HepG2 (cell line): Measurements from ENCODE around the gene C20orf144. TPM values are rescaled to one million over a fixed set of nuclear protein-coding genes. Genes with fewer than 3 reads are reported as not detected.

Experiments used
- CBFB ChIP-seq: sonication (generic); formaldehyde crosslinking; IDR thresholded peaks from 2 replicates; pipeline ENCODE4 v1.4.0; 2020; ENCODE audit warnings: missing genetic modification reagents
- FOXC1 ChIP-seq: sonication (generic); formaldehyde crosslinking; IDR thresholded peaks from 2 replicates; pipeline ENCODE4 v1.8.0; 2022; ENCODE audit warnings: mild to moderate bottlenecking, missing genetic modification reagents, borderline replicate concordance
- HNRNPLL ChIP-seq: fragments of 200-400 bp; formaldehyde crosslinking; IDR thresholded peaks from 2 replicates; pipeline ENCODE4 v1.6.1; 2017; ENCODE audit warnings: mild to moderate bottlenecking, low read depth, low read length; ENCODE audit not compliant: poor library complexity, severe bottlenecking
- IKZF1 ChIP-seq: fragments of 450-650 bp; IDR thresholded peaks from 2 replicates; pipeline ENCODE4 v1.7.1; 2016
- KDM3A ChIP-seq: IDR thresholded peaks from 2 replicates; pipeline ENCODE4 v1.6.1; 2018; ENCODE audit warnings: low read depth, missing compliant biosample characterization
- PAF1 ChIP-seq: IDR thresholded peaks from 2 replicates; pipeline ENCODE4 v1.6.1; 2016; ENCODE audit warnings: missing genetic modification reagents, missing compliant biosample characterization
- PAWR ChIP-seq: sonication (generic); formaldehyde crosslinking; IDR thresholded peaks from 2 replicates; pipeline ENCODE4 v1.4.0; 2020; ENCODE audit warnings: missing genetic modification reagents, mild to moderate bottlenecking, borderline replicate concordance
- RFX3 ChIP-seq: IDR thresholded peaks from 2 replicates; pipeline ENCODE4 v1.6.1; 2016; ENCODE audit warnings: missing biosample characterization, missing genetic modification reagents
- SIX1 ChIP-seq: sonication (generic); formaldehyde crosslinking; IDR thresholded peaks from 2 replicates; pipeline ENCODE4 v1.4.0; 2020; ENCODE audit warnings: missing genetic modification reagents, borderline replicate concordance
- ZBTB26 ChIP-seq: IDR thresholded peaks from 2 replicates; pipeline ENCODE4 v1.6.1; 2016; ENCODE audit warnings: missing compliant biosample characterization, missing genetic modification reagents, borderline replicate concordance
- ZBTB4 ChIP-seq: sonication (generic); formaldehyde crosslinking; IDR thresholded peaks from 2 replicates; pipeline ENCODE4 v1.4.0; 2020; ENCODE audit warnings: missing genetic modification reagents, mild to moderate bottlenecking, borderline replicate concordance
- ZBTB8A ChIP-seq: sonication (generic); formaldehyde crosslinking; IDR thresholded peaks from 2 replicates; pipeline ENCODE4 v1.4.0; 2020; ENCODE audit warnings: mild to moderate bottlenecking, low read depth, missing genetic modification reagents, borderline replicate concordance
- ZFYVE20 ChIP-seq: sonication (generic); formaldehyde crosslinking; IDR thresholded peaks from 2 replicates; pipeline ENCODE4 v1.8.0; 2023; ENCODE audit warnings: low read depth, mild to moderate bottlenecking, moderate library complexity, missing genetic modification reagents, borderline replicate concordance
- ZNF207 ChIP-seq: fragments of 450-650 bp; IDR thresholded peaks from 2 replicates; pipeline ENCODE4 v1.6.1; 2016; ENCODE audit warnings: antibody characterized with exemption, borderline replicate concordance
- ZNF326 ChIP-seq: sonication (generic); formaldehyde crosslinking; IDR thresholded peaks from 2 replicates; pipeline ENCODE4 v1.4.0; 2020; ENCODE audit warnings: missing genetic modification reagents, borderline replicate concordance
- ZNF670 ChIP-seq: sonication (generic); formaldehyde crosslinking; IDR thresholded peaks from 2 replicates; pipeline ENCODE4 v1.8.0; 2022; ENCODE audit warnings: mild to moderate bottlenecking, missing genetic modification reagents, borderline replicate concordance
- ZNF687 ChIP-seq: sonication (generic); formaldehyde crosslinking; IDR thresholded peaks from 2 replicates; pipeline ENCODE4 v1.5.1; 2020; ENCODE audit warnings: mild to moderate bottlenecking, missing genetic modification reagents, moderate library complexity
- ZSCAN20 ChIP-seq: sonication (generic); formaldehyde crosslinking; IDR thresholded peaks from 2 replicates; pipeline ENCODE4 v1.4.0; 2020; ENCODE audit warnings: missing genetic modification reagents, mild to moderate bottlenecking, borderline replicate concordance
- polyA plus RNA-seq, 8 experiments: library from polyadenylated mRNA; depleted of rRNA in 3 of 8; stranded (reverse) in 7 of 8; unstranded in 1 of 8; fragments of >200 nt; fragmentation: Illumina TruSeq in 4 of 8; extraction: Trizol in 4 of 8; gene quantifications; 2 replicates each; pipeline versions ENCODE4 v1.2.1 to v1.2.3, GENCODE V29; 2011 to 2016; ENCODE audit warnings: low read depth in 4 of 8, missing spikeins in 1 of 8, mixed read lengths in 1 of 8; ENCODE audit not compliant: insufficient read depth in 1 of 8
- total RNA-seq, 5 experiments: library from RNA; depleted of rRNA; stranded (reverse); fragments of >200 nt; fragmentation: Illumina TruSeq; extraction: Trizol; gene quantifications; 2 replicates each; pipeline ENCODE4 v1.2.3, GENCODE V29; 2016; ENCODE audit warnings: low read depth in 1 of 5

Gene C20orf144
- total and polyA plus RNA-seq, 2 of the 13 experiments (the other 11 are each of a cell fraction or from before 2014, with no cell fraction given), result 0.09 to 0.16 TPM

- TF ChIP-seq ZNF326 (CRISPR knock-in tag) (no peak), ZNF207 (no peak), ZSCAN20 (CRISPR knock-in tag) (no peak; the same call in 1 of the 2 replicates), PAWR (CRISPR knock-in tag) (no peak; the same call in 1 of the 2 replicates), FOXC1 (CRISPR knock-in tag) (peak; percentile 56; the same call in 1 of the 2 replicates), ZBTB8A (CRISPR knock-in tag) (no peak), KDM3A (CRISPR knock-in tag) (0 out of 2 replicates have a peak, but pooled peaks have one; percentile 52), ZNF687 (CRISPR knock-in tag) (peak; percentile 42; the same call in 1 of the 2 replicates), IKZF1 (no peak), HNRNPLL (peak; percentile 32), ZNF670 (CRISPR knock-in tag) (no peak), SIX1 (no peak), RFX3 (CRISPR knock-in tag) (no peak), ZBTB4 (CRISPR knock-in tag) (no peak), ZFYVE20 (CRISPR knock-in tag) (0 out of 2 replicates have a peak, but pooled peaks have one; percentile 10), ZBTB26 (0 out of 2 replicates have a peak, but pooled peaks have one; percentile 14), CBFB (CRISPR knock-in tag) (0 out of 2 replicates have a peak, but pooled peaks have one; percentile 24), PAF1 (CRISPR knock-in tag) (no peak)
Observed at GRCh38 chr20:33673410-33674293, 11.5 kb downstream of the C20orf144 start (continued).
